K562 (cell line): Measurements from ENCODE around the gene SATB1. TPM values are rescaled to one million over a fixed set of nuclear protein-coding genes. Genes with fewer than 3 reads are reported as not detected.

Experiments used
- ATAC-seq: fragments of 200-7000 bp; cut with Tn5 transposase; 3 replicates; pipeline ENCODE4 v1.9.1; 2020; ENCODE audit warnings: moderate library complexity
- BruUV-seq: library from RNA; stranded (reverse); fragments of 400-500 nt; replicated peaks from 2 replicates; lab custom pipeline; 2021; lab: Mats Ljungman, UMichigan
- CTCF ChIA-PET: fragments of 300-600 bp; formaldehyde crosslinking; extraction: SDS; loops from one replicate; lab custom pipeline; 2021; ENCODE audit warnings: low intra/inter-chr PET ratio; lab: Yijun Ruan, JAX
- POLR2A ChIA-PET: fragments of 300-600, 350-650 bp; sonication (Branson Sonifier 250); formaldehyde crosslinking; extraction: SDS; loops from one replicate; lab custom pipeline; 2021; ENCODE audit warnings: antibody characterized with exemption, inconsistent platforms; lab: Yijun Ruan, JAX
- DNase-seq, 4 experiments: peaks; one replicate each; pipeline versions ENCODE4 v3.0.0 to v3.0.0-alpha.2; 2011 to 2018; ENCODE audit warnings: low spot score in 3 of 4, mixed read lengths in 3 of 4; ENCODE audit errors: extremely low read depth in 1 of 4
- FAIRE-seq: peaks from 2 replicates; lab custom pipeline; 2011; peaks lifted over from hg19 to GRCh38; lab: Jason Lieb, UNC
- H2AFZ ChIP-seq: 2 replicates; pipeline ENCODE4 v1.6.0; 2011; ENCODE audit warnings: low read depth, low read length, control low read depth, inconsistent platforms
- H3K27ac ChIP-seq: fragments of 200-600 bp; 3 replicates; pipeline ENCODE4 v1.8.0; 2011; ENCODE audit warnings: low read depth, mild to moderate bottlenecking, control low read depth, inconsistent platforms, low read length, moderate library complexity, mixed read lengths; ENCODE audit errors: extremely low read depth
- H3K27me3 ChIP-seq, 2 experiments: fragments of 300-600 bp in 1 of 2; 2 replicates in 1 of 2; 3 replicates in 1 of 2; pipeline versions ENCODE4 v1.6.0 to v1.8.0; 2011; ENCODE audit warnings: inconsistent platforms in 2 of 2, low read length in 2 of 2, mild to moderate bottlenecking in 1 of 2, mixed read lengths in 1 of 2, moderate library complexity in 1 of 2; ENCODE audit not compliant: control insufficient read depth in 2 of 2, insufficient read depth in 2 of 2
- H3K36me3 ChIP-seq: fragments of 300-600 bp; 3 replicates; pipeline ENCODE4 v1.8.0; 2011; ENCODE audit warnings: mild to moderate bottlenecking, low read length, inconsistent platforms; ENCODE audit not compliant: control insufficient read depth, insufficient read depth
- H3K4me1 ChIP-seq, 2 experiments: fragments of 200-600 bp in 1 of 2; replicated peaks in 1 of 2; 2 replicates in 1 of 2; 3 replicates in 1 of 2; pipeline versions ENCODE4 v1.5.1 to v1.8.0; 2011; ENCODE audit warnings: inconsistent platforms in 2 of 2, low read length in 2 of 2, mild to moderate bottlenecking in 1 of 2, mixed read lengths in 1 of 2, moderate library complexity in 1 of 2; ENCODE audit not compliant: control insufficient read depth in 2 of 2, insufficient read depth in 2 of 2
- H3K4me2 ChIP-seq: 2 replicates; pipeline ENCODE4 v1.6.1; 2011; ENCODE audit warnings: low read length, control low read depth, inconsistent platforms, mixed read lengths; ENCODE audit not compliant: insufficient read depth
- H3K4me3 ChIP-seq: fragments of 200-600 bp; sonication (generic), shearing (Covaris generic); 2 replicates; pipeline ENCODE4 v1.5.1; 2016; ENCODE audit warnings: control low read depth, inconsistent platforms
- H3K79me2 ChIP-seq: fragments of 200-600 bp; 3 replicates; pipeline ENCODE4 v1.8.0; 2011; ENCODE audit warnings: low read length, inconsistent platforms; ENCODE audit not compliant: control insufficient read depth, insufficient read depth
- H3K9ac ChIP-seq, 2 experiments: 2 replicates each; pipeline versions ENCODE4 v1.6.0 to v1.6.1; 2011; ENCODE audit warnings: low read depth in 2 of 2, low read length in 2 of 2, control low read depth in 1 of 2, inconsistent platforms in 1 of 2, mild to moderate bottlenecking in 1 of 2, mixed read lengths in 1 of 2; ENCODE audit not compliant: insufficient read depth in 1 of 2
- H3K9me1 ChIP-seq: one replicate; pipeline ENCODE4 v1.6.0; 2011; ENCODE audit warnings: inconsistent platforms, mild to moderate bottlenecking, low read length, moderate library complexity; ENCODE audit not compliant: control insufficient read depth, insufficient read depth
- H3K9me3 ChIP-seq: replicated peaks from 2 replicates; pipeline ENCODE4 v1.5.1; 2011; ENCODE audit warnings: low read depth, low read length, inconsistent platforms; ENCODE audit not compliant: control insufficient read depth, insufficient read depth
- H4K20me1 ChIP-seq: replicated peaks from 2 replicates; pipeline ENCODE4 v1.6.1; 2011; ENCODE audit warnings: low read length, inconsistent platforms, mixed read lengths; ENCODE audit not compliant: control insufficient read depth, insufficient read depth
- BHLHE40 ChIP-seq: IDR thresholded peaks from 2 replicates; pipeline ENCODE4 v1.6.1; 2011; ENCODE audit warnings: low read length, improper control_type of control experiment
- CAMTA2 ChIP-seq: fragments of 250-450 bp; sonication (Bioruptor Pico); conservative IDR thresholded peaks from 2 replicates; pipeline ENCODE4 v1.5.1; 2022
- CCNT2 ChIP-seq: IDR thresholded peaks from 2 replicates; pipeline ENCODE4 v1.6.1; 2011; ENCODE audit warnings: borderline replicate concordance, low read depth, mild to moderate bottlenecking, moderate library complexity, mixed read lengths, low read length; ENCODE audit not compliant: insufficient read length; ENCODE audit errors: extremely low read depth
- ESRRA ChIP-seq: fragments of 450-650 bp; IDR thresholded peaks from 2 replicates; pipeline ENCODE4 v1.6.1; 2014; ENCODE audit warnings: low read depth, mild to moderate bottlenecking, moderate library complexity, borderline replicate concordance
- GABPB2 ChIP-seq: fragments of 250-450 bp; sonication (Bioruptor Pico); conservative IDR thresholded peaks from 2 replicates; pipeline ENCODE4 v1.5.1; 2021; ENCODE audit warnings: mild to moderate bottlenecking
- GATAD2A ChIP-seq: fragments of 450-650 bp; IDR thresholded peaks from 2 replicates; pipeline ENCODE4 v1.6.1; 2017
- KDM4B ChIP-seq, 2 experiments: fragments of 450-650 bp in 1 of 2; sonication (generic) in 1 of 2; IDR thresholded peaks; 2 replicates each; pipeline ENCODE4 v1.6.1; 2016 to 2017; ENCODE audit warnings: borderline replicate concordance in 2 of 2, antibody characterized with exemption in 1 of 2, low read depth in 1 of 2, mild to moderate bottlenecking in 1 of 2
- KHSRP ChIP-seq: fragments of 450-650 bp; IDR thresholded peaks from 2 replicates; pipeline ENCODE4 v1.6.1; 2017
- NR2C2 ChIP-seq, 2 experiments: fragments of 200-800 bp in 1 of 2; sonication (Bioruptor generic) in 1 of 2; sonication (generic) in 1 of 2; formaldehyde crosslinking in 1 of 2; IDR thresholded peaks; 2 replicates each; pipeline versions ENCODE4 v1.6.1 to v1.8.0; 2016 to 2022; ENCODE audit warnings: mild to moderate bottlenecking in 1 of 2, missing compliant biosample characterization in 1 of 2, missing genetic modification characterization in 1 of 2, missing genetic modification reagents in 1 of 2
- PPARD ChIP-seq: fragments of 250-450 bp; sonication (Bioruptor Pico); IDR thresholded peaks from 2 replicates; pipeline ENCODE4 v1.8.0; 2022; ENCODE audit warnings: inconsistent platforms, mild to moderate bottlenecking, moderate library complexity
- ZNF3 ChIP-seq: fragments of 250-450 bp; sonication (Bioruptor Pico); IDR thresholded peaks from 2 replicates; pipeline ENCODE4 v1.5.0; 2021; ENCODE audit warnings: mild to moderate bottlenecking, moderate library complexity
- in situ Hi-C: fragments of 300-500 bp; cut with MboI; formaldehyde crosslinking; loops from 4 replicates; pipeline ENCODE4 v1.15.0; 2018; ENCODE audit warnings: inconsistent platforms, mixed read lengths
- intact Hi-C: fragments of 100-400 bp; cut with micrococcal nuclease; formaldehyde crosslinking; loops from 2 replicates; pipeline ENCODE4 v1.14.2; 2022
- polyA plus RNA-seq, 8 experiments: library from polyadenylated mRNA; depleted of rRNA in 4 of 8; stranded (reverse) in 5 of 8; unstranded in 3 of 8; fragments of >200 nt; fragmentation: Nextera tagmentation in 2 of 8; fragmentation: Illumina TruSeq in 1 of 8; extraction: Ambion mirVana in 2 of 8; extraction: Trizol in 1 of 8; gene quantifications; 2 replicates each; pipeline versions ENCODE4 v1.2.1 to v1.2.3, GENCODE V29; 2011 to 2014; ENCODE audit warnings: inconsistent platforms in 1 of 8, missing spikeins in 1 of 8
- total RNA-seq, 7 experiments: library from RNA; depleted of rRNA in 6 of 7; stranded (reverse); fragments of >200 nt in 6 of 7; fragmentation: Illumina TruSeq in 2 of 7; extraction: Trizol in 2 of 7; gene quantifications; 2 replicates each; pipeline versions ENCODE4 v1.2.1 to v1.2.3, GENCODE V29; 2011 to 2021; ENCODE audit warnings: low replicate concordance in 1 of 7
- TF ChIP-seq, protein P1 (sequence below): fragments of 250-450 bp; sonication (Bioruptor Pico); IDR thresholded peaks from 2 replicates; pipeline ENCODE4 v1.8.0; 2021; ENCODE audit warnings: borderline replicate concordance, mild to moderate bottlenecking, moderate library complexity; ENCODE audit not compliant: poor library complexity, severe bottlenecking
- TF ChIP-seq, protein P2 (sequence below): fragments of 250-450 bp; sonication (Bioruptor Pico); IDR thresholded peaks from 2 replicates; pipeline ENCODE4 v1.8.0; 2022; ENCODE audit warnings: moderate library complexity, mild to moderate bottlenecking, inconsistent platforms

Gene SATB1
- total and polyA plus RNA-seq, 9 of the 15 experiments (the other 6 are each of a cell fraction or from before 2014, with no cell fraction given) = 0.03 to 2.5 (median 0.15) TPM; not detected in 1

DNA sequence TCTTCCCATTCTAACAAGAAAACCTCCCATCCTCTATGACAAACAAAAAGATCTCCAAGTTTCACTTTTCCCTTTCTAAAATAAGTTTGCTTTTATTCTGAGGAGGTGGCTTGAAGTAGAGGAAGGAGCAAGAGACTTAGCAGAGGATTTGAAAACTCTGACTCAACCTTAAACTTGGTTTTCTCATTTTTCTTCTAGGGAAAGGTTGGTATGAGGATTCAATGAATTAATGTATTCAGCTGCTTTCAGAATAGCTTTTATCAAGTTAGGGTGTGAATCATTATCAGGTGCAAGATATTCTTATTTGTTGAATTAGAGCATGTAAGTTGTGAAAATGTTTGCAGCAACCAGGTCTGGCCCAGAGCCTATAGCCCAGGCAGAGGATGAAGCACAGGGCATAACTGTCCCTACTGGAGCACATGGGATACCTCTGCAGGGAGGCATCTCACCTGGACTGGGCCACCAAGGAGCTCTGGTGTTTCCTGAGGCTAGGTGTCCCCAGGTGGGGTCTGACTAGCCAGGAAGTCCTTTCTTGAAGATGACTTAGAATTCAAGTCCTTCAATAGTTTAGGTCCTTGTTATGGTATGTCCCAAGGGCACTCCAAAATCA is 42.3 kb downstream of the SATB1 start:
- H3K4me2 ChIP-seq = no peak overlapping the region
- no peaks in the 10 kb centered on the region for H3K36me3 ChIP-seq
- ChIA-PET CTCF (no interaction called here), POLR2A (no interaction called here)
- no TSS peak for BruUV-seq
- H3K4me3 ChIP-seq = no peak overlapping the region
- H2AFZ ChIP-seq = no peak overlapping the region
- H3K9ac ChIP-seq = no peak overlapping the region
- no peaks in the 10 kb centered on the region for H3K79me2 ChIP-seq
- no peaks in the 10 kb centered on the region for H3K4me1 ChIP-seq
- ATAC-seq = no peak
- FAIRE-seq = no peak
- TF ChIP-seq ZNF3 (CRISPR knock-in tag) (no peak), BHLHE40 (no peak), GABPB2 (CRISPR knock-in tag) (no peak), CAMTA2 (CRISPR knock-in tag) (no peak), PPARD (CRISPR knock-in tag) (no peak), KDM4B (IDR thresholded peaks at IDR 0.05; ENCODE audit: borderline replicate concordance in 2 of 2, low read depth in 1 of 2) (no peak), ESRRA (no peak), GATAD2A (no peak), CCNT2 (no peak), KHSRP (no peak), NR2C2 (CRISPR knock-in tag; IDR thresholded peaks at IDR 0.05) (no peak), NR2C2 (tag; IDR thresholded peaks at IDR 0.05) (no peak)
- TF ChIP-seq, protein P1, sequence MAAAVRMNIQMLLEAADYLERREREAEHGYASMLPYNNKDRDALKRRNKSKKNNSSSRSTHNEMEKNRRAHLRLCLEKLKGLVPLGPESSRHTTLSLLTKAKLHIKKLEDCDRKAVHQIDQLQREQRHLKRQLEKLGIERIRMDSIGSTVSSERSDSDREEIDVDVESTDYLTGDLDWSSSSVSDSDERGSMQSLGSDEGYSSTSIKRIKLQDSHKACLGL (CRISPR knock-in tag) = no peak
- TF ChIP-seq, protein P2, sequence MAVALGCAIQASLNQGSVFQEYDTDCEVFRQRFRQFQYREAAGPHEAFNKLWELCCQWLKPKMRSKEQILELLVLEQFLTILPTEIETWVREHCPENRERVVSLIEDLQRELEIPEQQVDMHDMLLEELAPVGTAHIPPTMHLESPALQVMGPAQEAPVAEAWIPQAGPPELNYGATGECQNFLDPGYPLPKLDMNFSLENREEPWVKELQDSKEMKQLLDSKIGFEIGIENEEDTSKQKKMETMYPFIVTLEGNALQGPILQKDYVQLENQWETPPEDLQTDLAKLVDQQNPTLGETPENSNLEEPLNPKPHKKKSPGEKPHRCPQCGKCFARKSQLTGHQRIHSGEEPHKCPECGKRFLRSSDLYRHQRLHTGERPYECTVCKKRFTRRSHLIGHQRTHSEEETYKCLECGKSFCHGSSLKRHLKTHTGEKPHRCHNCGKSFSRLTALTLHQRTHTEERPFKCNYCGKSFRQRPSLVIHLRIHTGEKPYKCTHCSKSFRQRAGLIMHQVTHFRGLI (CRISPR knock-in tag) = no peak
- intact Hi-C loops (no loop called here), in situ Hi-C loops (no loop called here)
- H3K27ac ChIP-seq = no peak overlapping the region
- H3K27me3 ChIP-seq = no peaks in the 10 kb centered on the region
- no peak for DNase-seq
- no peaks in the 10 kb centered on the region for H4K20me1 ChIP-seq
- H3K9me1 ChIP-seq = no peaks in the 10 kb centered on the region
- H3K9me3 ChIP-seq = no peaks in the 10 kb centered on the region
